ENCODE data around the gene TMEM192.
"Not testable (repeated sequence)": the region's sequence is repeated elsewhere in the genome, so short reads cannot be mapped to it uniquely, and the experiment has no call there.

TMEM192 gene

DNA sequence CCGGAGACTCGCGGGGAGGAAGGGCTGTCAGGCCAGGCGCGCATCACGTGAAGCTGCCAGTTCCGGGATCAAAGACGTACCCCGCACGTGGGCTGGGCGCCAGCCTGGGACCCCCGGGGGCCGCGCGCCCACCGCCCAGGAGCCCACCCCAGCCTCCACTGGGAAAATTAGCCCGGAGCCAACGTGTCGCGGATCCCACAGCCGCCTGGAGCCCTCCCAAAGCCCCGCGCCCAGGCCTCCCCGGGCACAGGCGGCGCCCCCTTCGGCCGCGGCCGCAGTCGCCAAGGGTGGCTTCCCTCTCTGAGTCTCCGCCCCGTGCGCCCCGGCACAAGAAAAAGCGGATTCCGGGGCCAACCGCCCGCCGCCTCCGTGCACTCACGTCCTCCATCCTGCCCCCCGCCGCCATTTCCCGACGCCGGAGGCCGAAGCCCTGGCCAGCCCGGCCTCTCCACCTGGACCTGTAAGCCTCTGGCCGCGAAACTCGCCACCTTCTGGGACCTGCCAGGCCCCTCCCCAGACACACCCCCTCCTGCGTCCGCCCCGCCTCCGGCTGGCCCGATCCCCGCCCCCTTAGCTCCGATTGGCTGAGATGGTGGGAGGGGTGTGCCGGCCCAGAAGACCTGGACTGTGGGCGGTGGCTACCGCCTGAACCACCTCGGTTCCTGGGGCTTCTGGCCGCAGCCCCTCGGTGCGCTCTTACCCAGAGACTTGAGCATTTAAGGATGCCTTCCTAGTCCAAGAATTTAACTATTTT is at the start of gene TMEM192:
TSS of gene TMEM192 (minus strand) at position 493 of the 754 bp plus-strand sequence. CDS start at position 406, 87 bp downstream.
- DNase-seq, result peak; percentile 78

DNA sequence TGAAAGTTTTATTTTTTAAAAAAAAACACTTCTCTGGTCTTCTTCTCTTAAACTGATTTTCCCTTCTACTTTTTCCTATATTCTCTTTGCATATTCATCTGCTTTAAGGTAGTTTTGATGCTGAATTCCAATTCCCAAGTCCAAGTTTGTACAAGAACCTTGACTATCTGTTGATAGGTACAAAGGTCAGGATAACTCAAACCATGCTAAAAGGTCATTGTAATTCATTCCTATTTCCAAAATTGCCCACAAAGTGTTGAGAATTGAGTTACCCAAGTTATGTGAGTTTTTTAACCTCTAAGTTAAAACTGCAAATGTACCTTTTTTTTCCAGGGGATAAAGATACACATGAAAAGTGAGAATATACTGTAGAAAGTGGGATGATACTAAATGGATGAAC is 46.1 kb upstream of the TMEM192 start:
- no peak for DNase-seq

DNA sequence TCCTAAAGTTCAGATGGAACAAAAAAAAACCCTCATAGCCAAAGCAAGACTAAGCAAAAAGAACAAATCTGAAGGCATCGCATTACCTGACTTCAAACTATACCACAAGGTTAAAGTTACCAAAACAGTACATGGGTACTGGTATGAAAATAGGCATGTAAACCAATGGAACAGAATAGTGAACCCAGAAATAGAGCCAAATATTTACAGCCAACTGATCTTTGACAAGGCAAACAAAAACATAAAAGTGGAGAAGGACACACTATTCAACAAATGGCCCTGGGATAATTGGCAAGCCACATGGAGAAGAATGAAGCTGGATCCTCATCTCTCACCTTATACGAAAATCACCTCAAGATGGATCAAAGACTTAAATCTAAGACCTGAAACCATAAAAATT is 44.2 kb upstream of the TMEM192 start:
- no peak for DNase-seq

DNA sequence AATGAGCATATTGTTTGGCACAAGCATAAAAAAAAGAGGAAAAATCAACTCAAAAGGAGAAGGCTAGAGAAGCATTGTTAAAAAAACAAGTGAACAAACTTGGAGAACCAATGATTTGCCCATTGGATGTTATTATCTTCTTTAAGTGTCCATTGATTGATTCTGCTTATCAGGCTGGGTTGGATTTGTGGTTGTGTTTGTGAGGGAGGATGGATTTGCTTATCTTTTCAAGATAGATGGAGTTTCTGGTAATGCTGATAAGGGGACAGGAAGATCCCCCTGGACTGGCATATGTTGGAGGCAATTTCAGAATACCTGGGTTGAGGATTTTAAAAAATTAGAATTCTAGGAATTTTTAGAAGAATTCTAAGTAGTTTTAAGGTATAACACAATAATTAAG is 41.8 kb upstream of the TMEM192 start:
- no peak for DNase-seq

DNA sequence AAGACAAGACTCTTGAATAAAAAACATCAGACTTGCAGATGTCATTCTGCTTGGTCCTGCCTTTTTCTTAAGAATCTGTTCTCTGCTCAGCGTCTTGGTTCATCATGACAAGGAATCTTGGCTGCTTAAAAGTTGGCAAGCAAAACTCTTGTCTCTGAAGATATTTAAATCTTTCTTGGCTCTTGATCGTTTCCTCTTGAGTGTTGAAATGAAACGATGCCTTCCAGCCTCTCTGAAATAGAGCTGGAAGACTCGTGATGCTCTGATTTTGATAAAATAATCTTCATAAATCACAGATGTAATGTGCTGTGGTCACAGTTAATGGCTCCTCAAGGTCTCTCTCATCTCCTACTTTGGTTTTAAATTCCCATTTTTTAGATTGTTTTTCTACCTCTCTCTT is 39.9 kb upstream of the TMEM192 start:
- DNase-seq, result no peak

DNA sequence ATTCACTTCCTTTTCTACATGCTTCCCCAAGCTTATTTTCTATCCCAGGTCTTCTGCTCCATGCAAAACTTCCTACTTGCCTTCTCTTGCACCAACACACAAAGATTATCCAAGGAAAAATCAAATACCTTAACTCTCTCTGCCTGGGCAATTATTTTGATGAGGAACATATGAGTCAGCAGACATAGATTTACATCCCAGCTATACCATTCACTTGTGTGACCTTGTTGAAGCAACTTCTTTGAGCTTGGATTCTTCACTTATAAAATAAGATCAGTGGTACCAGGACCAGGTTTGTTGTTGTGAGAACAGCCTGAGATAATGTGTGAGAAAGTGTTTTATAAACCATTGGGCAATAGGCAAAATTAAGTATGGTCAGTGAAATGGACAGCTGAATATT is 39.1 kb upstream of the TMEM192 start:
- no peak for DNase-seq

DNA sequence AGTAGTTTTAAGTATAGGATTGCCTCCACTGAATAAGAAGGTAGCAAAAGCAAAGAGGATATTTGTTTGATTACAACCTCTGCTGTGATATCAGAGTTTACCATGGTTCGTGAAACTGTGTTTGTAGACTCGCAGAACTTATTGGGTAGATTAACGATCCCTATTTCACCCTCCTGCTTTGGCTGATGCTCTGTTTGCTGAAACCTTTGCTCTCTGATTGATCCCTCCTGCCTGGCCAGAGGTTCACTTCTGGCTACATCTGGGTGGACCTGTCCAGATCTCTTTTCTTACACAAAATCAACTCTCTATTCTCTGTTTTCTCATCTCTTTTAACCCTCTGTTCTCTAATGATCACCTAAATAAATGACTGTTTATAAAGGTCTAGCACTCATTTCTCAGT is 37.9 kb upstream of the TMEM192 start:
- DNase-seq, result no peak

DNA sequence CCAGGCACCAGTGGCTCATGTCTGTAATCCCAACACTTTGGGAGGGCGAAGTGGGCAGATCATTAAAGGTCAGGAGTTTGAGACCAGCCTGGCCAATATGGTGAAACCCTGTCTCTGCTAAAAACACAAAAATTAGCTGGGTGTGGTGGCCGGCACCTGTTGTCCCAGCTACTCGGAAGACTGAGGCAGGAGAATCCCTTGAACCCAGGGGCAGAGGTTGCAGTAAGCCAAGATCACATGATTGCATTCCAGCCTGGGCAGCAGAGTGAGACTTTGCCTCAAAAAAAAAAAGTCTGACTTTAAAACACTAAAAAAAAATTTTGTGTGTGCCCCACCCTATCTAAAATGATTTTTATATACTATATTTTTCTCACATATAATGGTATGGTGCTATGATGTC is 26.2 kb upstream of the TMEM192 start:
- no peak for DNase-seq

DNA sequence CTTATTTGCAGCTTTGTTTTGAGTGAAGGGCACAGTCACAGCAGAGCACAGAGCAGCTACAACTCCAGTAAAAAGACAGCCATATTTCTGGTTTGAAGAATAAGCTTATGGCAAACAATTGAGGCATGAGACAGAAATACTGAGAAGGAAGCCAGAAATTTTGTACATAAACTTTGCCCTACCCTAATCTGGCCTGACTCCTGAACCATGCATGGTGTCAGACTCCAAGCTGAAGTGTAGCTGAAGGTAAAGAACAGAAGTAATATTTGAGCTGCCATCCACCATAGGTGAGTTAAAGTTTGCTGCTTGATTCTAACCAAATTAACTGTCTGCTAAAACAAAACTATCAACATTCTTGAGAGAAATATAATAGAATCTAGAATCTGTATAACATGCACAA is 24.5 kb upstream of the TMEM192 start:
- DNase-seq, result no peak

DNA sequence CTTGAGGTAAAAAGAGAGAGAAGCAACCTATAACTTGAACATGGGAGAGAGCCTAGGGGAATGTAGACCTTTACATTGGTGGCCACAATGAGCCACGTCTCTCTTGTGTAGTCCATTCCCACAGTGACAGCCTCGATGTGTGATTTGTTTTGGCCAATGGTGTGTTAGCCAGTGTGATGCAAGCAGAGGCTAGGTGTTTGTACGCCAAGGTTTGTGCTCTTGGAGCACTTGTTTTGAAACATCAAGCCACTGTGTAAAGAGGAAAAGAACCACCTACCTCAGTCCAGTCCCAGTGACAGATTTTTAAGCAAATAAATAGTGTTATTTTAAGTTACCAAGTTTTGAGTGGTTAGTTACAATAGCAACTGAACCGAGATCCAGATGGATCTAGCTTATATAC is 23.9 kb upstream of the TMEM192 start:
- no peak for DNase-seq

DNA sequence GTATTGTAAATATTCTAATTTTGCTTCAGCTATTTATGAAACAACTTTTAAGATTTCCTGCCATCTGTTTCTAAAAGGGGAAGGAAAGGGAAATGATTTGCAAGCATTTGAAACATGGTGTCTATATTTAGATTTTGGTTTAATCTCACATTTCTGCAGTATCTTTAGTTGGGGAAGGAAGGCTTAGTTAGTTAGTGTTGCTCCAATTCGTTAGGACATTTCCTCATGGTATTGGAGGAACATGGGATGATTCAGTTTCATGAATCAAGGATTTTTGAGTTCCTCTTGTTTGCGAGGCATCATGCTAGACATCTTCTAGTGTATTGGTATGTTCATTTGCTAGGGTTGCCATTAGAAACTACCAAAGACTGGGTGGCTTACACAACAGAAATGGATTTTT is 20.5 kb upstream of the TMEM192 start:
- DNase-seq, result no peak

DNA sequence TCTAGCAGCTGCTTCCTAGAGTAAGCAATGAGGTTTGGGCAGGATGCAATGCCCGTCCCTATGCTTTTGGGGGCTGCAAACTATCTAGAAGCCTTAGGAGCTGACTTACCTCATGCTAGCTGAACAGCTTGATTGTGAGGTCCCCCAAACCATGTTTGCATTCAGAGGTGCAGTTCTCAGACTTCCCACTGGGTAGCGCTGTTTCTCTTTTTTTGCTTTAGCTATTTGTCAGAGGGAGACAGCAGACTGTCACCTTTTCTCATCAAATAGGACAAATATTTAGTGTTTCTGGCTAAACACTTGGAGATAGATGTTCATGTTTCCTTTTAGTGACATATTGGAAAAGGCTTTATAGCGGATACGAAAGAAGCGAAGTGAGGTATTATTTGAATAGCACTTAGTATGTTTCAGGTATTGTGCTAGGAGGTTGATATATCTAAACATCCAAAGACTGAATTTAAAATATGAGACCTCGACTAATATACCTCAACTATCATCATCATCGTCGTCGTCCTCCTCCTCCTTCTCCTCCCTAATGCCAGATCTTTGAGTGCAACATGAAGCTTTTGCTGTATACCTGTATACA is 18.7 kb upstream of the TMEM192 start:
- peak; percentile 7 for DNase-seq

DNA sequence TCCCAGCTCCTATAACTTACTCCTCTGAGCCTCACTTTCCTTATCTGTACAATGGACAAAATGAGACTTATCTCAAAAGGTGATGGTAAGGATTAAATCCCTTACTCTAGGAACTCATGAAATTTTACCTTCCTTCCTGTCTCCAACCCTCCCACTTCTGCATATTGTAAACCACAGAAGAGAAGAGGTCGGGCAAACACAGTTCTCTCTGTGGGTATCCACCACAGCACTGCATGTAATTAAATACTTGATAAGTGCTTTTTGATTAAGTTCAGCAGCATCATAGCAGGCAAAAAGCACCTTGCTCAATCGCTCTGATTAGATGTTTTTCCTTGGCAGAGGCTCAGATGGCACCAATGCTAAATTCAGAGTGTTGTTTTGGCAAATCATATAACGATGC is 17.3 kb upstream of the TMEM192 start:
- DNase-seq, result no peak

DNA sequence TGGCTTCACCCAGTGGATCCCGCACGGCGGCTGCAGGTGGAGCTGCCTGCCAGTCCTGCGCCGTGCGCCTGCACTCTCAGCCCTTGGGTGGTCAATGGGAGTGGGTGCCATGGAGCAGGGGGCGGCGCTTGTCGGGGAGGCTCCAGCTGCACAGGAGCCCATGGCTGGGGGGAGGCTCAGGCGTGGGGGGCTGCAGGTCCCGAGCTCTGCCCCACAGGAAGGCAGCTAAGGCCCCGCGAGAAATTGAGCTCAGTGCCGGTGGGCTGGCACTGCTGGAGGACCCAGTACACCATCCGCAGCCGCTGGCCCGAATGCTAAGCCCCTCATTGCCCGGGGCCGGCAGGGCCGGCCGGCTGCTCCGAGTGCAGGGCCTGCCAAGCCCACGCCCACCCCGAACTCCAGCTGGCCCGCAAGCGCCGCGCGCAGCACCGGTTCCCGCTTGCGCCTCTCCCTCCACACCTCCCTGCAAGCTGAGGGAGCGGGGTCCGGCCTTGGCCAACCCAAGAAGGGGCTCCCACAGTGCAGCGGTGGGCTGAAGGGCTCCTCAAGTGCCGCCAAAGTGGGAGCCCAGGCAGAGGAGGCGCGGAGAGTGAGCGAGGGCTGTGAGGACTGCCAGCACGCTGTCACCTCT is 13.3 kb upstream of the TMEM192 start:
- not testable (repeated sequence) for DNase-seq

DNA sequence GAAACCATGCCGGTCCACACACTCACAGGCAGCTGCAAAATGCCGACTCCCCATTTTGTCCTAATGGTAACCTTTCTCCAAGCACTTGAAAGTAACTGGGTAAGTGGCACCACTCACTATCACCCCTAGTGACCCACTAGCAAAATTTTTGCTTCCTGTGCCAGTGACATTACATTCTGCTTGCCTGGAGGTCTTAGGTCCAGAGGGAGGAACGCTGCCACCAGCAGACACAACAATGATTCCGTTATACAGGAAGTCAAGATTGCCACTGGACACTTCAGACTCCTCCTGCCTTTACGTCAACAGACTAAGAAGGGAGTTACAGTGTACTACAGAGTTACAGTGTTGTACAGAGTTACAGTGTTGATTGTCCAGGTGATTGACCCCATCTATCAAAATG is 11.8 kb upstream of the TMEM192 start:
- DNase-seq, result no peak

DNA sequence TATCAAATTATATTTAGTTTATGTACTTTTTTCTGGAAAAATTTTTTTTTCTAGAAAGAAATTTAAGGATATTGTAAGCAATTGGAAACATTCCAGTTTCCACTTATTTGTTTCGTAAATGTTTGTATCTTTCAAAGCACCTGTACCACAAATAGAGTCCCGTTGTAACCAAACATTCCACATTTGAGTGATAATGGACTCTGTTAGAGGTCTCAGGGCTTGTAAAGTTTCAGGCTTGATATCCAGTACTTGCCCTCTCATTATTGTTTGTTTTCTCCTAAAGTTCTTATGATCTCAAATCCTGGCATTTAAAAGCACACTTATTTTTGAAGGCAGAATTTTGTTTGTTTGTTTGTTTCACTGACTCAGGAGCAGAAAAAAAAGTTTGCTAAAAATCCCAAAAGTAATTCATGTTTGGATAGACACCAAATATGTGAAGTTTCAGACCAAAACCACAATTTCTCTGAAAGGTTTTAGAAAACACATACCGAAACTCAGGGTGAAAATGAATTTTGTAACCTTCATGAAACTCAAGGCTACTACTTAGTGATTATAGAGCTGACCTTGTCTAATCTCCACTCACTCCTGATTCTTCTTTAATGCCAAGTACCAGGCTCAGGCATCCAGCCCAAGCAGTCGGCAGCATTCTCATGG is 5.7 kb upstream of the TMEM192 start:
- no peak for DNase-seq

DNA sequence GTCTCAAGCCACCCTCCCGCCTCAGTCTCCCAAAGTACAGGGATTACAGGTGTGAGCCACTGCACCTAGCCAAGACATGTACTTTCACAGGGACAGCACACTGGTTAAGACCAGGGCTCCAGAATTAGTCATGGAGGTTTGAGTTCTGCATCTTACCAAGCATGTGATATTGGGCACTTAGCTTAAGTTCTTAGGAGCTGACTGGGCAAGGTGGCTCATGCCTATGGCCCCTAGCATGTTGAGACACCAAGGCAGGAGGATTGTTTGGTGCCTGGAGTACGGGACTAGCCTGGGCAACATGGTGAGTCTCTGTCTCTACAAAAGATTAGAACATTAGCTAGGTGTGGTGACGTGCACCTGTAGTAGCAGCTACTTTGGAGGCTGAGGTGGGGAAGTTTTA is 2.6 kb upstream of the TMEM192 start:
- DNase-seq, result no peak

DNA sequence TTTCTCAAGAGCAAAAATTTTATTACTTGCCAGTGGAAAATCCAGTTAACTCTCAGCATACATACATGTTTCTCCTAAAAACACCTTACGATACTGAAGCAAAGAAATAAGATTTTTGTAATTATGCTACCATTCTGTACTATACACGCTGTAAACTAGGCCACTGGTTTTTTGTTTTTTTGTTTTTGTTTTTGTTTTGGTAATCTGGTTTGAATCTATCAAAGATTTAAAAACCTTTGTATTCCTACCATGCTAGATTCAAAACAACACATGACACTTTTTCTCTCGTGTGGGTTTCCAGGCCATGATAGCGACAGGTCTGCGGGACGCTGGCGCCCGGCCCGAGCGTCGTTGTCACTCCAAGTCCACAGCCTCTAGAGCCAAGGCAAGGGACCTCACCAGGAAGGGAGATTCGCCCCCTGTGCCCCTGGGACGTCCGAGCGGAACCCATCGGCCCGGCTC is 723 bp downstream of the TMEM192 start:
- DNase-seq, result no peak

DNA sequence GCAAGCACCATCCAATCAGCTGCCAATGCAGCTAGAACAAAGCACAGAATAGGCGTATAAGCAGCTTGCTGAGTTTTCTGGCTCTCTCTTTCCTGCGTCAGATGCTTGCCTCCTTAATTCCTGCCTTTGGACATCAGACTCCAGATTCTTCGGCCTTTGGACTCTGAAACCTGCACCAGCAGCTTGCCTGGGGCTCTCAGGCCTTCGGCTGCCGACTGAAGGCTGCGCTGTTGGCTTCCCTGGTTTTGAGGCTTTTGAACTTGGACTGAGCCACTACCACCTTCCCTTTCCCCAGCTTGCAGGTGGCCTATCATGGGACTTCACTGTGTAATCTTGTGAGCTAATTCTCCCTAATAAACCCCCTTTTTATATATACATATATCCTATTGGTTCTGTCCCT is 6.1 kb downstream of the TMEM192 start:
- no peak for DNase-seq

DNA sequence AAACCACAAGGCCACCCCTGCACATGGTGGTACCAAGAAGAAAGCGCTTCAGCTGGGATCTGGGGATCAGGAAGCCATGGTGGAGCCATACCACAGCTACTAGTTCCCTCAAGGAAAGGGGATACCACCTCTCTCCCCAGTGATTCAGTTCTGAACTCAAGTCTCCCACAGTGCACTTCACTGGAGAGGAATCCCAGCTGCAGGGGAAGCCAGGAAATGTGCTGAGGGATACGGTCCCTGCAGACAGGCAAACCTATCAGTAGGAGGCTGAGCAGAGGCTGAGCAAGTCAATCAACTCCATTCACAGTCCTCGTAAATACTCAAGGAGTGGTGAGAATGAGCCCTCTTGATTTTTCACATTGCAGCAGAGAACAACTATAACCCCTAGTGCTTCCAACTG is 11.0 kb downstream of the TMEM192 start:
- DNase-seq, result no peak

DNA sequence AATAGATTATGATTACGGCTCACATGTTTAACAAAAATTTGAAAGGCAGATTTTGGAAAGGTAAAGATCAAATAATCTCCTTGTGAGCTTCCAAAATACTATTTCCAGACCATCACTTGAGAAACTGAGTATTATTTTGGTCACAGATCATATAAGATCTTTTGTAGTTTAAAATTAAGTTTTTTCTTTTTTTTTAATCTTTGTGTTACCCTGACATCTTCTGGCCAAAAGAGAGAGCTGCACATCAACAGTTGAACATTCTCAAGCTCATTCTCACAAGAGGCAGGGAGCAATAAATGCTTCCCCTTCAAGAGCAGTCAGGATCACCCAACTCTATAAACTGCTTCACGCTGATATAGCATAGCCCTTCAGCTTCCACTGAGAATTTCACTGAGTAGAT is 15.9 kb downstream of the TMEM192 start:
- DNase-seq, result no peak

DNA sequence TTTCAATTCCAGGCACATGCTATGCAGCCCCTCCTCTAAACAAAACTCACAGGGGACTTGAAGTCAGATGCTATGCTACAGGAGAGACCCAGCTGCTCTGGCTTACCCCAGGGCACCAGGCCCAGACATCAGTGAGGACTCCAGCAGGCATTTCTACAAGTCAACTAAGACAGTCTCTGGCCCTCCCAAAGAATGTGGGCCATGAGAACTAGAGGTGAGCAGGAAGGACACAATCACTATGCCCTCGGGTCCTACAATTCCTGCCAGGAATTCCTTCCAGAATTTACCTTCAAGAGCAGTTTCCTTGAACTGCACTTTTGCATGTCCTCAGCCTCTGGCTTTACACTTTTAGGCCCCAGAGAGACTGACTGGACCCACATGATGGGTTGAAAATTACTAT is 17.4 kb downstream of the TMEM192 start:
- DNase-seq, result no peak

DNA sequence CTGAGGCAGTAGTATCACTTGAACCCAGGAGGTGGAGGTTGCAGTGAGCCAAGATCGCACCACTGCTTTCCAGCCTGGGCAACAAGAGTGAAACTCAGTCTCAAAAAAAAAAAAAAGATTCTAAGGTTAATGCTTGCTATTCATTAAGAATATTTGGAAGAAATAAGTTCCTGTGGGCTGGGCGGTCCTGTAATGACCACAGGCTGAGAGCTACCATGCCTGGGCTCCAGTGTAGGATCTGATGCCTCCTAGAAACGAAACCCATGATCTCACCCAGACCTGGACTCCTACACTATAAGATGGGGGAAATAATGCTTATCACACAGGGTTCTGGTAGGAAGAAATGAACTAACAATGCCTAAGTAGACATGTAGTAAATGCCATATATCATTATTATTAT is 17.8 kb downstream of the TMEM192 start:
- DNase-seq, result no peak

DNA sequence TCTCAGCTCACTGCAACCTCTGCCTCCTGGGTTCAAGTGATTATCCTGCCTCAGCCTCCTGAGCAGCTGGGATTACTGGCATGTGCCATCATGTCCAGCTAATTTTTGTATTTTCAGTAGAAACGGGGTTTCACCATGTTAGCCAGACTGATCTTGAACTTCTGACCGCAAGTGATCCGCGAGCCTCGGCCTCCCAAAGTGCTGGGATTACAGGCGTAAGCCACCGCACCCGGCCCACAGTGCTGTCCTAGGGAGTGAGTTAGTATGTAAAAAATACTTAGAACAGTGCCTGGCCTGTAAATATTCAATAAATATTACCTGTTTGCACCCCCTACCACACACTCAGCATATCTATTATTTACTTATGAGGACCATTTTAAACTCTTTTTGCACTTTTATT is 20.5 kb downstream of the TMEM192 start:
- DNase-seq, result not testable (repeated sequence)
